Activated naive CD8-positive, alpha-beta T cell (primary cell): ENCODE data around the gene PAPOLB.
"Not testable (repeated sequence)": the region's sequence is repeated elsewhere in the genome, so short reads cannot be mapped to it uniquely, and the experiment has no call there.

Source experiments
- H3K27ac Mint-ChIP-seq: one replicate; pipeline ENCODE4 v1.8.0; 2021; ENCODE audit warnings: mixed read lengths
- H3K27me3 Mint-ChIP-seq: one replicate; pipeline ENCODE4 v1.8.0; 2021; ENCODE audit warnings: mixed read lengths
- H3K36me3 Mint-ChIP-seq: one replicate; pipeline ENCODE4 v1.8.0; 2021; ENCODE audit warnings: mixed read lengths
- H3K4me1 Mint-ChIP-seq: one replicate; pipeline ENCODE4 v1.8.0; 2021; ENCODE audit warnings: low read depth, mixed read lengths
- H3K4me3 Mint-ChIP-seq: one replicate; pipeline ENCODE4 v1.8.0; 2021; ENCODE audit warnings: mild to moderate bottlenecking, mixed read lengths
- H3K9me3 Mint-ChIP-seq: one replicate; pipeline ENCODE4 v1.8.0; 2021; ENCODE audit warnings: low read depth, mixed read lengths

The PAPOLB gene

GRCh38 chr7:4861673-4862072, at the start of gene PAPOLB:
TSS of gene PAPOLB (minus strand) at chr7:4862030. CDS start at chr7:4861810, 220 bp downstream.
- peaks cover 7% of the 10 kb centered on the region for H3K9me3 Mint-ChIP-seq
- H3K27me3 Mint-ChIP-seq = peaks cover 32% of the 10 kb centered on the region
- peak within 1 kb of the TSS; percentile 66 for H3K4me3 Mint-ChIP-seq
- H3K4me1 Mint-ChIP-seq = peaks cover 2% of the 10 kb centered on the region
- H3K27ac Mint-ChIP-seq = no peak within 1 kb of the TSS
- peaks cover 10% of the 10 kb centered on the region for H3K36me3 Mint-ChIP-seq

- Mint-ChIP-seq H3K27me3 (no peaks in the 10 kb centered on the region), H3K27ac (no peak overlapping the region), H3K4me1 (no peaks in the 10 kb centered on the region), H3K36me3 (no peaks in the 10 kb centered on the region), H3K4me3 (no peak overlapping the region), H3K9me3 (no peaks in the 10 kb centered on the region)
Observed at GRCh38 chr7:4911111-4911828, 49.4 kb upstream of the PAPOLB start.

- Mint-ChIP-seq H3K9me3 (no peaks in the 10 kb centered on the region), H3K27me3 (peaks cover 5% of the 10 kb centered on the region), H3K4me3 (no peak overlapping the region), H3K36me3 (no peaks in the 10 kb centered on the region), H3K4me1 (no peaks in the 10 kb centered on the region), H3K27ac (no peak overlapping the region)
Observed at GRCh38 chr7:4906682-4907081, 44.9 kb upstream of the PAPOLB start.

- H3K36me3 Mint-ChIP-seq = no peaks in the 10 kb centered on the region
Observed at GRCh38 chr7:4905171-4905570, 43.3 kb upstream of the PAPOLB start.

GRCh38 chr7:4904346-4904745, 42.5 kb upstream of the PAPOLB start:
- H3K36me3 Mint-ChIP-seq = no peaks in the 10 kb centered on the region

More at GRCh38 chr7:4905171-4905570, 43.3 kb upstream of the PAPOLB start:
- Mint-ChIP-seq H3K9me3 (no peaks in the 10 kb centered on the region), H3K4me1 (no peaks in the 10 kb centered on the region), H3K4me3 (no peak overlapping the region), H3K27ac (no peak overlapping the region), H3K27me3 (peaks cover 5% of the 10 kb centered on the region)

GRCh38 chr7:4895766-4896165, 33.9 kb upstream of the PAPOLB start:
- Mint-ChIP-seq H3K27ac (no peak overlapping the region), H3K9me3 (peaks cover 6% of the 10 kb centered on the region), H3K4me1 (no peaks in the 10 kb centered on the region), H3K27me3 (peaks cover 1% of the 10 kb centered on the region), H3K36me3 (no peaks in the 10 kb centered on the region), H3K4me3 (no peak overlapping the region)

More at GRCh38 chr7:4904346-4904745, 42.5 kb upstream of the PAPOLB start:
- H3K9me3 Mint-ChIP-seq = no peaks in the 10 kb centered on the region
- no peaks in the 10 kb centered on the region for H3K4me1 Mint-ChIP-seq
- peaks cover 5% of the 10 kb centered on the region for H3K27me3 Mint-ChIP-seq
- no peak overlapping the region for H3K27ac Mint-ChIP-seq
- H3K4me3 Mint-ChIP-seq = no peak overlapping the region

- H3K36me3 Mint-ChIP-seq = no peaks in the 10 kb centered on the region
Observed at GRCh38 chr7:4894482-4894881, 32.7 kb upstream of the PAPOLB start.

GRCh38 chr7:4893929-4894475, 32.2 kb upstream of the PAPOLB start:
- Mint-ChIP-seq H3K27ac (no peak overlapping the region), H3K27me3 (peaks cover 1% of the 10 kb centered on the region), H3K36me3 (no peaks in the 10 kb centered on the region), H3K9me3 (peaks cover 6% of the 10 kb centered on the region), H3K4me3 (no peak overlapping the region), H3K4me1 (no peaks in the 10 kb centered on the region)

More at GRCh38 chr7:4894482-4894881, 32.7 kb upstream of the PAPOLB start:
- H3K27me3 Mint-ChIP-seq = peaks cover 1% of the 10 kb centered on the region
- H3K27ac Mint-ChIP-seq = no peak overlapping the region
- no peaks in the 10 kb centered on the region for H3K4me1 Mint-ChIP-seq
- H3K4me3 Mint-ChIP-seq = no peak overlapping the region
- peaks cover 6% of the 10 kb centered on the region for H3K9me3 Mint-ChIP-seq

GRCh38 chr7:4893188-4893587, 31.4 kb upstream of the PAPOLB start:
- H3K4me3 Mint-ChIP-seq, H3K36me3 Mint-ChIP-seq, H3K9me3 Mint-ChIP-seq, H3K27ac Mint-ChIP-seq, H3K27me3 Mint-ChIP-seq, H3K4me1 Mint-ChIP-seq: not testable (repeated sequence)

GRCh38 chr7:4891522-4891921, 29.7 kb upstream of the PAPOLB start:
- not testable (repeated sequence) for H3K27ac Mint-ChIP-seq, H3K9me3 Mint-ChIP-seq, H3K4me1 Mint-ChIP-seq, H3K36me3 Mint-ChIP-seq, H3K27me3 Mint-ChIP-seq, H3K4me3 Mint-ChIP-seq

GRCh38 chr7:4889682-4890081, 27.9 kb upstream of the PAPOLB start:
- no peaks in the 10 kb centered on the region for H3K4me1 Mint-ChIP-seq
- H3K4me3 Mint-ChIP-seq = no peak overlapping the region
- H3K27me3 Mint-ChIP-seq = peaks cover 6% of the 10 kb centered on the region
- H3K9me3 Mint-ChIP-seq = peaks cover 6% of the 10 kb centered on the region
- H3K27ac Mint-ChIP-seq = no peak overlapping the region
- H3K36me3 Mint-ChIP-seq = no peaks in the 10 kb centered on the region

- Mint-ChIP-seq H3K27me3 (peaks cover 7% of the 10 kb centered on the region), H3K27ac (no peak overlapping the region)
Observed at GRCh38 chr7:4888161-4888560, 26.3 kb upstream of the PAPOLB start.

GRCh38 chr7:4886671-4887070, 24.8 kb upstream of the PAPOLB start:
- Mint-ChIP-seq H3K9me3 (no peaks in the 10 kb centered on the region), H3K27ac (no peak overlapping the region), H3K4me1 (peaks cover 15% of the 10 kb centered on the region), H3K4me3 (no peak overlapping the region), H3K27me3 (peaks cover 16% of the 10 kb centered on the region), H3K36me3 (no peaks in the 10 kb centered on the region)

More at GRCh38 chr7:4888161-4888560, 26.3 kb upstream of the PAPOLB start:
- H3K4me1 Mint-ChIP-seq = peaks cover 3% of the 10 kb centered on the region
- H3K36me3 Mint-ChIP-seq = no peaks in the 10 kb centered on the region
- no peak overlapping the region for H3K4me3 Mint-ChIP-seq
- H3K9me3 Mint-ChIP-seq = no peaks in the 10 kb centered on the region

- Mint-ChIP-seq H3K27ac (no peak overlapping the region), H3K9me3 (no peaks in the 10 kb centered on the region), H3K4me1 (peaks cover 15% of the 10 kb centered on the region), H3K4me3 (no peak overlapping the region), H3K36me3 (no peaks in the 10 kb centered on the region), H3K27me3 (peaks cover 19% of the 10 kb centered on the region)
Observed at GRCh38 chr7:4885317-4885807, 23.5 kb upstream of the PAPOLB start.

- Mint-ChIP-seq H3K4me3 (peak overlapping the region; percentile 46), H3K27ac (no peak overlapping the region), H3K27me3 (peaks cover 22% of the 10 kb centered on the region)
Observed at GRCh38 chr7:4884164-4884563, 22.3 kb upstream of the PAPOLB start.

More at GRCh38 chr7:4884164-4884563, 22.3 kb upstream of the PAPOLB start:
- Mint-ChIP-seq H3K9me3 (no peaks in the 10 kb centered on the region), H3K36me3 (no peaks in the 10 kb centered on the region), H3K4me1 (peaks cover 15% of the 10 kb centered on the region)
